GM10266 (cell line): ENCODE data around the gene DSG3.
A peak's percentile ranks its signal among the peaks of the same experiment; 100 is the strongest.
"Not testable (repeated sequence)": the region's sequence is repeated elsewhere in the genome, so short reads cannot be mapped to it uniquely, and the experiment has no call there.

Experiments used
- DNase-seq: peaks from one replicate; pipeline ENCODE4 v3.0.0; 2012; ENCODE audit errors: extremely low spot score
- TF ChIP-seq, protein P1 (sequence below): IDR thresholded peaks from 2 replicates; pipeline ENCODE4 v1.5.1; 2012; ENCODE audit warnings: mild to moderate bottlenecking, low read depth; ENCODE audit not compliant: control insufficient read depth, insufficient read depth; ENCODE audit errors: missing control alignments

The DSG3 gene

DNA sequence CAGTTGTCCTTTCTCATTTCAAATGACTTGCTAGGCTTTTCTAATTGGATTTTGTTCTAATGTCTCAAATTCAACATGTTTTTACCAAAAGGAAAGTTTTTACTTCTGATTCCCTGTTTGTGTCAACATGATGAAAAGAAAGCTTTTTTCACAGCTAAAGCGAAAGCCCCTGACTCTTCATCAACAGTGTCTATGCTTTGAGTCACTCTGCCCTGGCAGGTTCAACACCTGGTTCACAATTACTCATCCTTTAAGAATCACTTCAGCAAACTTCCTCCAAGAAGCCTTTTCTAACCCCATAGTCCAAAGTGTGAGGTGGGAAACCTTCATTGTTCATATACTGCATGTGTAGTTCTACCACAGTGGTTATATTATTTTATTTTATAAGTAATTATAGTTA, 42.8 kb downstream of the DSG3 start:
- peak; percentile 35 for DNase-seq
- TF ChIP-seq, protein P1, sequence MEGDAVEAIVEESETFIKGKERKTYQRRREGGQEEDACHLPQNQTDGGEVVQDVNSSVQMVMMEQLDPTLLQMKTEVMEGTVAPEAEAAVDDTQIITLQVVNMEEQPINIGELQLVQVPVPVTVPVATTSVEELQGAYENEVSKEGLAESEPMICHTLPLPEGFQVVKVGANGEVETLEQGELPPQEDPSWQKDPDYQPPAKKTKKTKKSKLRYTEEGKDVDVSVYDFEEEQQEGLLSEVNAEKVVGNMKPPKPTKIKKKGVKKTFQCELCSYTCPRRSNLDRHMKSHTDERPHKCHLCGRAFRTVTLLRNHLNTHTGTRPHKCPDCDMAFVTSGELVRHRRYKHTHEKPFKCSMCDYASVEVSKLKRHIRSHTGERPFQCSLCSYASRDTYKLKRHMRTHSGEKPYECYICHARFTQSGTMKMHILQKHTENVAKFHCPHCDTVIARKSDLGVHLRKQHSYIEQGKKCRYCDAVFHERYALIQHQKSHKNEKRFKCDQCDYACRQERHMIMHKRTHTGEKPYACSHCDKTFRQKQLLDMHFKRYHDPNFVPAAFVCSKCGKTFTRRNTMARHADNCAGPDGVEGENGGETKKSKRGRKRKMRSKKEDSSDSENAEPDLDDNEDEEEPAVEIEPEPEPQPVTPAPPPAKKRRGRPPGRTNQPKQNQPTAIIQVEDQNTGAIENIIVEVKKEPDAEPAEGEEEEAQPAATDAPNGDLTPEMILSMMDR: no peak

DNA sequence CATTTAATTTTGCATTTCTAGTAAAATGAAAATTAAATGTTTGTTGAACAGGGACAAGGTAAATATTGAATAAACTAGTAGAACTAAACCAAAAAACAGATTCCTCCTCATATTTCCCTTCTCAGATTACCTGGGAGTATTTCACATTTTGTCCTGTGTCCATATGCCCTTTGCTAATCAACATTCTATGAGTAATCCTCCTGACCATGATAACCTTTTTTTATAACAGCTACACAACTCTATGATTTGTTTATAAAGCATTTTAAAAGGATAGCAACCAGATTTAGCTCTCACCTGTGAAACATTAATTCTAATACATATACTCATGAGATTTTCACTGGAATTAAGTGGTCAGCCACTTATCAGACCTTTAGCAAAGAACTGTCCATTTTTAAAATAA, 43.3 kb downstream of the DSG3 start:
- TF ChIP-seq, protein P1: no peak
- no peak for DNase-seq

DNA sequence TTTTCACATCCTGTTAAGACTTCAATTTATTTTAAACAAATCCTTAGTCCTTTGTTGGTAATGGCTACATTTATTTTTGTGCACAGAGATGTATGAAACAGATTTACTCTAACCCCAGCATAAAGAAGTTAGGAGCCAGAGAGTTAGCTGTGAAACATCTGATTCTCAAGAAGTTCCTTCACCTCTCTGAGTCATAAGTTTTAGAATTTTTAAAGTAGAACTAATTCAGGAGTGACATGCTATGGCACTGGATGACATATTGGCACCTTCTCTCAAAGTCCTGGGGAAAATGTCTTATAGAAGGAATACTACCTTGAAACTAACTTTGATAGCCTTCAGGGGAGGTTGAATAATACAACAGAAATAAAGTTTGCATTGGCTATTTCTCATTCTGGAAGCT, 44.0 kb downstream of the DSG3 start:
- no peak for DNase-seq
- TF ChIP-seq, protein P1: no peak

DNA sequence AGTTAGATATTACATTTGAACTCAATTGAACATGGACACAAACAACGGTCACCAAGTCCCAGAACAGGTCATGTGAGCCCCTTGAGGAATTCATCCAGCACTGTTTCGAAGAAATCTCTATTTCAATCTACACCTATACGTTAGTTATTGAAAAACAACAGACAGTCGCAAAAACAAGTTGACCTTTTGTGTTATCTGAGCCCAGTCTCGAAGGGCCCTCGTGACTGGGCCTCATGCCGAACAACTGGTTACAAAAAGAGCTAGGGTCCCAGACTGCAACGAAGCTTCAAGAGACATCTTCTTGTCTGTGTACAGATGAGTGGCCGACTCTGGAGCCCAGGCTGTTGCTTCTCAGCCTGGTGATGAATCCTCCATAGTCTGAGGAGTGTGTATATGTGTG, 45.1 kb downstream of the DSG3 start:
- DNase-seq: no peak
- TF ChIP-seq, protein P1: no peak

DNA sequence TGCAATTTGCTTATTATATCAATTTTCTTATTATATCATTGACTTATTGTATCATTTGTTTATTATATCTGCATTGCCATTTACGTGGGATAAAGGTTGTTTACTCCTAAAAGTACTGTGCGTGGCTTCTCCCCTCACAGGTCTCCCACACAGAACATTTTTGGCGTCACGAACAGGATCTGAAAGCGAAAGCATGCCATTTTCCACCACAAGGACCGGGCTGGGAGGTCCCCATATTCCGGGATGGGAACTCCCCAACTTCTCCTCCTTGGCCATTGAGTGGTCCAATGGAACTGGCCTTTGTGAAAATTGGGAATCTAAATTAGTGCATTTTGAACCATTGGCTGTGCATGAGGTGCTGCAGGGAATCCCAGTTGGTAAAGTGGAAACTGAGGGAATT, 45.6 kb downstream of the DSG3 start:
- DNase-seq: peak; percentile 22
- TF ChIP-seq, protein P1: no peak

DNA sequence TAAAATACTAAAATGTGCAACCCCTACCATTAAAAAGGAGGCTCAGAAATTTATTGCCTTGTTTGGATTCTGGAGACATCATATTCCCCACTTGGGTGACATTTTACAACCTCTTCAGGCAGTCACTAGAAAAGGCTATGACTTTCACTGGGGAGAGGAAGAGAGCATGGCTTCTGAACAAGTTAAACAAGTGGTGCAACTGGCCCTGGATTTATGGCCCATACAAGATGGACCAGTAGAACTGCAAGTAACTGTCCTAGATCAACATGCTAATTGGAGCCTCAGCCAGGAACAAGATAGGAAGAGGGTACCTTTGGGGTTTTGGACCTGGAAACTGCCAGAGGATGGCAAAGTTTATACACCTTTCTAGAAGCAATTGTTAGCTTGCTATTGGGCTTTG, 46.4 kb downstream of the DSG3 start:
- TF ChIP-seq, protein P1: no peak
- DNase-seq: no peak

DNA sequence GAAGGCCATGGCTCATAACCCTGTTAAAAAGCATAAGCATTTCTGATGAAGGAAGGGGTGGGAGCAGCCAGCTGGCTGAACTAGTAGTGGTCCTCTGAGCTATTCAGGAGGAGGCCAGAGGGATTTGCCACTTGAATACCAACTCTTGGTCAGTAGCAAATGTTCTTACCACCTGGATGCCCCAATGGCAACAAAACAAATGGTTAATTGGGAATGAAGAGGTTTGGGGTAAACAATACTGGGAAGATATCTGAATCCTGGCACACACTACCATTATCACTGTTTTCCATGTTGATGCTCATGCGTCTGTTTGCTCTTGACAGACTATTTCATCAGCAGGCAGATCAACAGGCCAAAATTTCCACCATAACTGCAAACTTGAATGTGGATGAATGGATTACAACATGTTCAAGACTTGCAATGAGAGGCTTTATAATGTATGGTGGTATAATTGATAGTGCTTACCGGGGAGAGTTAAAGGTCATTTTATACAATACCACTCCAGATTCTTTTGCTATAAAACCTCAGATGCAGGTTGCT, 47.2 kb downstream of the DSG3 start:
- not testable (repeated sequence) for DNase-seq

DNA sequence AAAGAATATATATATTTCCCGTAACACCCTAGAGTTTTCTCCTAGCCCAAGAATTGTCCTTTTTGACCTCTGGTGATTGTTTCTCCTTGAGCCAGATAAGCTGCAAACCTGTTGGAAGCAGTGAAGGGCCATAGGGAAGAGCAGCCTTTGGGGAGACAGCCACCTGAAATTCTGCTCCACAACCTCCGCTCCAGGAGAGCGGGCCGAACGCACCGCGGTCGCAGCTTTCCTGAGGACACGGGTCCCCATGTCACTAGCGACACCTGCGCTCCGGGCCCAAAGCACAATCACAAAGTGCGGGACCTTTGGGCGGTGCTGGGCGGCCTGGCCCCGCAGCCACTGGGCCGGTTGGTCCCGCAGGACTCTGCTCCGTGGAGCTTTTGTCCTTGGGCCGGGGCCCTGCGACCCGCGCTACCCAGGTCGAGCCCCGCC, 49.9 kb downstream of the DSG3 start:
- no peak for DNase-seq

More for the DNA sequence above, 49.9 kb downstream of the DSG3 start:
- TF ChIP-seq, protein P1: peak; percentile 2
